Raji (cell line): ENCODE results near the gene NF2.

Source experiments
- POLR2A ChIP-seq: IDR thresholded peaks from 2 replicates; pipeline ENCODE4 v1.6.1; 2011; ENCODE audit warnings: low read depth, low read length, control low read depth; ENCODE audit not compliant: insufficient read depth

NF2 gene

GRCh38 chr22:29731058-29731850 lies 127.8 kb downstream of the NF2 start:
- TF ChIP-seq POLR2A, result no peak

- TF ChIP-seq POLR2A, result no peak
Measured at GRCh38 chr22:29732883-29733282, 129.4 kb downstream of the NF2 start.

- no peak for TF ChIP-seq POLR2A
Measured at GRCh38 chr22:29733362-29734201, 130.1 kb downstream of the NF2 start.

- no peak for TF ChIP-seq POLR2A
Measured at GRCh38 chr22:29734406-29734805, 131.0 kb downstream of the NF2 start.

GRCh38 chr22:29734838-29735237 lies 131.4 kb downstream of the NF2 start:
- TF ChIP-seq POLR2A, result no peak

GRCh38 chr22:29735416-29735815 lies 132.0 kb downstream of the NF2 start:
- no peak for TF ChIP-seq POLR2A

- no peak for TF ChIP-seq POLR2A
Measured at GRCh38 chr22:29737251-29738117, 134.1 kb downstream of the NF2 start.

GRCh38 chr22:29738118-29738815 lies 134.8 kb downstream of the NF2 start:
- TF ChIP-seq POLR2A, result no peak

GRCh38 chr22:29739346-29739875 lies 136.0 kb downstream of the NF2 start:
- no peak for TF ChIP-seq POLR2A

- TF ChIP-seq POLR2A, result no peak
Measured at GRCh38 chr22:29740216-29740615, 136.8 kb downstream of the NF2 start.

GRCh38 chr22:29741926-29742325 lies 138.5 kb downstream of the NF2 start:
- TF ChIP-seq POLR2A, result no peak

GRCh38 chr22:29742326-29742725 lies 138.9 kb downstream of the NF2 start:
- TF ChIP-seq POLR2A, result no peak

GRCh38 chr22:29744902-29745301 lies 141.5 kb downstream of the NF2 start:
- no peak for TF ChIP-seq POLR2A

GRCh38 chr22:29747832-29748231 lies 144.4 kb downstream of the NF2 start:
- TF ChIP-seq POLR2A, result no peak
